Occipital lobe (tissue), 3 donors: ENCODE results near the gene ANKRD40CL. TPM values are rescaled to one million over a fixed set of nuclear protein-coding genes. Genes with fewer than 3 reads are reported as not detected.

ENCODE experiments used
- DNase-seq: peaks from one replicate; lab custom pipeline; 2025; lab: John Stamatoyannopoulos, UW
- small RNA-seq: library from RNA; depleted of rRNA; stranded (forward); fragments of <200 nt; gene quantifications from one replicate; pipeline ENCODE3, GENCODE V24; 2014
- total RNA-seq: library from RNA; depleted of rRNA; stranded (reverse); fragments of >200 nt; gene quantifications from one replicate; pipeline ENCODE4 v1.2.3, GENCODE V29; 2014

ANKRD40CL gene
- total RNA-seq, 1 donor from 2014 or later, result not detected

GRCh38 chr17:50719144-50719923 is 48.0 kb downstream of the ANKRD40CL start, which contains the start of gene LUC7L3:
Gene LUC7L3 (plus strand): TSS chr17:50719603. CDS start chr17:50719733, 130 bp downstream.
- DNase-seq, result peak; percentile 88

- no peak for DNase-seq
Measured at GRCh38 chr17:50715471-50715870, 51.8 kb downstream of the ANKRD40CL start.

- no peak for DNase-seq
Measured at GRCh38 chr17:50712641-50713040, 54.7 kb downstream of the ANKRD40CL start.

Small RNA genes within 50 kb of the gene (small RNA-seq; reads per million reads assigned to genes)
- not detected for gene AC005921.1
- gene MIR8059, result not detected

Other genes starting within 250 kb of the ANKRD40CL start
- gene EPN3, start 234.8 kb downstream of the ANKRD40CL start, total RNA-seq, result 0.31 TPM
- gene SPATA20, start 220.3 kb downstream of the ANKRD40CL start, total RNA-seq, result 16.2 TPM
- gene CACNA1G, start 206.8 kb downstream of the ANKRD40CL start, total RNA-seq, result 20.1 TPM
- gene ABCC3, start 132.6 kb downstream of the ANKRD40CL start, total RNA-seq, result 0.16 TPM
- 31.4 TPM for gene ANKRD40, start 59.6 kb downstream of the ANKRD40CL start, total RNA-seq
- gene LUC7L3, start 47.9 kb downstream of the ANKRD40CL start, total RNA-seq, result 141 TPM
- 3.7 TPM for gene WFIKKN2, start 68.1 kb upstream of the ANKRD40CL start, total RNA-seq
- gene TOB1, start 98.8 kb upstream of the ANKRD40CL start, total RNA-seq, result 15.0 TPM